ENCODE data around the gene COLEC12.

- TF ChIP-seq CTCF (IDR thresholded peaks at IDR 0.05) (no peak), POLR2AphosphoS5 (IDR thresholded peaks at IDR 0.05; ENCODE audit: low read depth, low read length) (no peak), REST (IDR thresholded peaks at IDR 0.05; ENCODE audit: insufficient read depth in 1 of 2, low read depth in 2 of 2, low read length in 1 of 2) (no peak)
These were observed 202.6 kb downstream of the COLEC12 start for GRCh38 chr18:297936-298335.

Measured in Panc1 (cell line).